NCI-H2107 (cell line): Measurements from ENCODE around the gene TNS3.

ENCODE experiments used
- DNase-seq: peaks from one replicate; lab custom pipeline; 2025; lab: John Stamatoyannopoulos, UW

The TNS3 gene

GRCh38 chr7:47368190-47368812, 213.6 kb downstream of the TNS3 start:
- DNase-seq: no peak

DNA sequence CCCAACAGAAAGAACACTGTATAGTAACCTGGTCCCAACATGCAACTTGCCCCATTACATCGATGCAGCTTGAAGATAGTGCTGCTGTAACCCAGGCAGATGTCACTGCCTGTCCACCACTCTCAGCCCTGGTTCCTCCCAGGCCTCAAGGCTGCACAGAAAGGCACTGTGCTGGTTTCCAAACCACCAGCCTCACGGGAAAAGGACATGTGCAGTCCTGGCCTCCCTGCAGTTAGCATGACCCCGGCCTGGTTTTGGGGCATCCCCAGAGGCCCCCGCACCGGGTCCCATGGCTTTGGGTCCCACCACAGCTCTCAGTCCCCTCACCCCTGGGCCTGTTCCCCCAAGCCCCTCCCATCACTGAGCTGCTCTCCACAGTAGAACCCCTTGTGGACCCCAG, 214.5 kb downstream of the TNS3 start:
- DNase-seq: no peak

DNA sequence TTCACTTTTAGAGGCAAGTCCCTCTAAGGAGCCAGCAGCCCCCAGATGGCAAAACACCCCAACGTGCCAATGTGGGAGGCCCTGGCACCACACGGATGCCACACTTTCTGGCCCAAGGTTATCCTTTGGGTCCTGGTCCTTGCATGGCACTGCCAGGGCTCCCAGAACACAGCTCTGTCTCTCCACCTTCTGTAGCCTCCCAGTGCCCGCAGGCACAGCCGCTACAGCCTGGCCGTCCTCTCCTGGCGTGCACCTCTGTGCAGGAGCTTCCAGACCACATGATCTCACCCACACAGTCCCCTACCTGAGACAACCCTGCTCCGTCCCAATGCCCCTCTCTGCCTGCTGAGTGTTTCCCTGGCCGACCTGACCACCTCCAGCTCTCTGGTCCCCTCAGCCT, 215.0 kb downstream of the TNS3 start:
- no peak for DNase-seq

DNA sequence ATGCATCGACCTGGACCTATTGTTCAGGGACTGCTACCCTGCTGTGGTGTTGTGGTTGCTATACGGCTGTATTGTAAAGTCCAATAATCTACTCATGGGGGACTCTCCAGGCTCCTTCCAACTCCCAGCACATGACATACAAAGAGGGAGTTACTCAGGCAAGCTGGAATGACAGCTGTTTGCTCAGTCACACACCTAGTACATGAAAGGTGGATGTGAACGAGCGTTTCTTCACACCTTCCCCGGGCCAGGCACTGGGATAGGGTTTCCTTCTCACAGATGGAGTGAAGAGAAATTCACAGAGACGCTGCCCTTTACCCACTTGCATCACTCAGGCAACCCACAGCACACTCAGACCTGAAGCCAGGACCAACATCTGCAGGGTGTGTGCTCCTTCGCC, 215.7 kb downstream of the TNS3 start:
- DNase-seq: no peak

DNA sequence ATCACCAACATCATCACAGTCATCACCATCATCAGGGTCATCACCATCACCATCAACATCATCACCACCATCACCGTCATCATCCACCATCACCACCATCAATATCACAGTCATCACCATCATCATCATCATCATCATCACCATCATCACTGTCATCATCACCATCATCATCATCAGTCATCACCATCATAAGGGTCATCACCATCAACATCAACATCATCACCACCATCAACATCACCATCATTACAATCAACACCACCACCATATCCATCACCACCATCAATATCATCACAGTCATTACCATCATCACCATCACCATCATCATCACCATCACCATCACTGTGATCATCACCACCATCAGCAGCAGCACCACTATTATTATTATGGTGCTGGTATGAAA, 218.9 kb downstream of the TNS3 start:
- DNase-seq: no peak

- DNase-seq: peak; percentile 58
These were observed 220.1 kb downstream of the TNS3 start for GRCh38 chr7:47361746-47362215.

DNA sequence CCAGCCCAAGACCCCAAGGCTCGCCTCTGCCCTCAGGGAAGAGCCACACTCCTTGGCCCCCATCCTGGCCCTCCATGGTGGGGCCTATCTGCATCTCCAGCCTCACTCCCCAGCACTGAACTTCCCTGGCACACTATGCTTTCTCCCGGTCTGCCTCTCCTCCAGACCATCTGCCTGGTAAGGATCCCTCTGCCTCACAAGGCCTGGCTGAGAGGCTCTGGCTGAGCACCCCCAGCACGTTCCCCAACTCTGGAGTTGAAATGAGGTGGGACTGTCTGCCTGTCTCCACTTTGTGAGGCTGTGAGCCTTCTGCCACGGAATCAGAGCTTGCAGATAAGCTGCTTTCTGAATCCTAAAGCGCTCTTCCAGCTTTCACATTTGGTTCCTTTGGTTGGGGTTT, 220.7 kb downstream of the TNS3 start:
- no peak for DNase-seq

DNA sequence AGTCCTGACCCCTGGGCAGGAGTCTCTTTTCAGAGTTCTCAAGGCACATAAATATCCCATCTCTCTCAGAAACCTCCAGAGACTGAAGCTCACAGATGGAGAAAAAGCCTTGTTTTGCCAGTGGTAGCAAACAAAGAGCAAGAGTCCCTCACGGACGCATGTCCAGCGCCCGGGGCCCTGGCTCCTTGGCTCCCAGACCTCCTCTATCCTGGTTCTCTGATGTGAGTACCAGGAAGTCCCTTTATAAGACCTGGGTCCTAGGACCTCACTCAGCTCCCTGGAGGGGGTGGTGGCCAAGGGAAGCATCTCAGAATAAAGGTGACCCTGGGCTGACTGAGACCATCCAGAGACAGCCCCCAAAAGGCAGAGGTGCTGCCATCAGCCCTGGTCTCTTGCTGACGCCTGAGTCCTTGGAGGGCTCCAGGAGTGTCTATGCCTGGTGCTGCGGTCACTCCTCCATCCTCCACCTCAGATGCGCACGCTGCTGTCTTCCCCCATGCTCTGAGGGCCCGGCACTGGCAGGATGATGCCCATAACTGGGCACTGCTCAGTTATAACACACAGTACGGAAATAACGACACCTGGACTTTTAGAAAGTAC, 221.5 kb downstream of the TNS3 start:
- no peak for DNase-seq

DNA sequence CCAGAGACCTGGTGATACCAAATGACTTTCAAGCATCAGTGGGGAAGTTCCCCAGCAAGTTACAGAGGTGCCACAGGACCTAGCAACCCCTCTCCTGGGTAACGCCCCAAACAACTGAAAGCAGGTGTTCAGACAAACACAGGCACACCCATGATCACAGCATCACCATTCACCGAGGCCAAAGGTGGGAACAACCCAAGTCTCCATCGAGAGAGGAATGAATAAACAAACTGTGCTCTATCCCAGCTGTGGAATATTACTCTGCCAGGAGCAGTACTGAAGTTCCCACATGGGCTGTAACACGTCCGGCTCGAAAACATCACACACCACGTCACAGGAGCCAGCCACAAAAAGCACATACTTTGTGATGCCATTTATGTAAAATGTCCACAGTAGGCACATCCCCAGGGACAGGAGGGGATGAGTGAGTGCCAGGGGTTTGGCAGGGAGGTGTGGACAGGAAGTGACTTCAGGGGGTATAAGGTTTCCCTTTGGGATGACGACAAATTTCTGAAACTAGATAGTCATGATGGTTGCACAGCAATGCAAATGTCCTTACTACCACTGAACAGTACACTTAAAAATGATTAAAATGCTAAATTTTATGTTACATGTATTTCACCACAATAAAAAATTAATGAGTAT, 222.8 kb downstream of the TNS3 start:
- no peak for DNase-seq

DNA sequence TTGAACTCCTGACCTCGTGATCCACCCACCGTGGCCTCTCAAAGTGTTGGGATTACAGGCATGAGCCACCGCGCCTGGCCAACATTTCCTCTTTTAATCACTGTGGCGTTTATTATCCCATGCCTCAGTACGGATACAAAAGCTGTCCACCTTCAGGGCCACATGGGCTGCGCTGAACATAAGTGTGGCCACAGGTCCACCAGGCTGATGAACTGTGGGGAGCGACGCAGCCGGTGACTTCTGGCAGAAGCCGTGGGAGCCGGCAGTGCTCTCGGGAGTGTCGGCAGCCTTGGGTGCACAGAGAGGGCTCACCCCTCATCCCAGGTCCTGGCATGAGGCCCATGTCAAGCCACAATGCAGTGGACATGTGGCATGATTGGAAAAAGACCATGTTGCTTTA, 223.6 kb downstream of the TNS3 start:
- DNase-seq: no peak

GRCh38 chr7:47357863-47358262, 224.0 kb downstream of the TNS3 start:
- no peak for DNase-seq

DNA sequence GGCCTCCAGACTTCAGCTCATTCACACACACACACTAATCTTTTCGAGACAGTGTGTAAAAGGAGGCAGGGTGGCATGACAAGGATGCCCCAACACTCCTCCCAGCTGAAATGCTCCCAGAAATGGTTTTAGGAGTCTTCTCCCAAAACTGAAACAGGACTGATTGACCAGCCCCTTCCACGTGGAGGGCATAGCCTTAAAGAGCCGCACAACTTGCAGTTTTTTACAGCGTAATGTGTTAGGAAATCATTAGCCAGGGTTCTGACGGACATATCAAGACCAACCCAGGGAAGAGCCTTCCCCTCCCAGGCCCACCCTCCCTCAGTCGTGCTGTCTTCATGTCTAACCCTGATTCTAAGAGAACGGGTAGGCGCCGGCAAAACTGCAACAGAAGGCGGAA, 224.6 kb downstream of the TNS3 start:
- no peak for DNase-seq

GRCh38 chr7:47356261-47356660, 225.7 kb downstream of the TNS3 start:
- no peak for DNase-seq

- no peak for DNase-seq
These were observed 226.2 kb downstream of the TNS3 start for GRCh38 chr7:47355684-47356083.

DNA sequence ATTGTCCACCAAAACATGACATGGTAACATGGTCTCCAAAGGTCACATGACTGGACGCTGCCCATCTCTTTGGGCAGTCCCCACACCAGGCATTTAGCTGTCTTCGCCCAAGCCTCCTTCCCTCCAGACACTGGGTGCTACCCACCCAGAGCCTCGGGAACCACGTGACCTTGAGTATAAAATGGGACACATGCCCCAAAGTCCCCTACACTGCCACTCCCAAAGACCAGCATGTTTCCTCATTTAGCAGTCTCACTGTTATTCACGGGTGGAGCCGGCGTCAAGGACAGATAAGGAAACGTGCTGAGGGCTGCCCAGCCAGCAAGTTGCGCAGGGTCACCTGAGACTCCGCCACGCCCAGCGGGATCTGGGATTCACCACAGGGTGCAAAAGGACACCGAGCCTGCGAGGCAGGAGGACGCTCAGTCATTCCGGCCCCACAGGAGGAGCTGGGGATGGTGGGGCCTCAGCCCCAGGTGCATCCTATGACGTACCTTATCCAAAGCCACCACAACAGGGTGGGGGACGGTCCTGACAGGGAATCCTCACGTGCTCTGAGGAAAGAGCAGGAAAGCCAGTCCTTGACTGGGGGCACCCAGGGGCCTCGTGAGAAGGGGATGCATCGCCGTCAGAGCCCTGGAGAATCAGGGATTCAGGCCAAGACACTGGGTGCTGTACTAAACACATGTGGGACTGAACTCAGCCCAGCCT, 226.9 kb downstream of the TNS3 start:
- DNase-seq: no peak

GRCh38 chr7:47354071-47354470, 227.8 kb downstream of the TNS3 start:
- DNase-seq: no peak

GRCh38 chr7:47352394-47352968, 229.4 kb downstream of the TNS3 start:
- no peak for DNase-seq

GRCh38 chr7:47351233-47352154, 230.4 kb downstream of the TNS3 start:
- no peak for DNase-seq

- DNase-seq: no peak
These were observed 231.5 kb downstream of the TNS3 start for GRCh38 chr7:47350425-47350824.

DNA sequence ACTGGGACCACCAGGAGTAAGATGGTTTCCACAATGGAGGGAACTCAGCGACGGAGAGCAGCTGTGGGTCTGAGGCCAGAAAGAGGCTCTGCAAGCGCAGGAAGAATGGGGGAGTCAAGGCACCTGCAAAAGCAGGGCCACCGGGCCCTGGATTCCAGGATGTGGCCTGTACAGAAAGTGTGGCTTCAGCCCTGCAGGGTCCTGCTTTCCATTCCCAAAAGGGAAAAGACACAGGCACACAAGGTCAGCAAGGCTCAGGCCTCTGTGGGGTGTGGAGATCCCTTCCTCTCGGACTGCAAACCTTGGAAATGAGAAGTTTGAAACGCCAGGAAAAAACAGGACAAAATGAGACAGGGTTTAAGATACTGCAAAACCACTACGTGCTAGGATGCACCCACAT, 232.5 kb downstream of the TNS3 start:
- no peak for DNase-seq

DNA sequence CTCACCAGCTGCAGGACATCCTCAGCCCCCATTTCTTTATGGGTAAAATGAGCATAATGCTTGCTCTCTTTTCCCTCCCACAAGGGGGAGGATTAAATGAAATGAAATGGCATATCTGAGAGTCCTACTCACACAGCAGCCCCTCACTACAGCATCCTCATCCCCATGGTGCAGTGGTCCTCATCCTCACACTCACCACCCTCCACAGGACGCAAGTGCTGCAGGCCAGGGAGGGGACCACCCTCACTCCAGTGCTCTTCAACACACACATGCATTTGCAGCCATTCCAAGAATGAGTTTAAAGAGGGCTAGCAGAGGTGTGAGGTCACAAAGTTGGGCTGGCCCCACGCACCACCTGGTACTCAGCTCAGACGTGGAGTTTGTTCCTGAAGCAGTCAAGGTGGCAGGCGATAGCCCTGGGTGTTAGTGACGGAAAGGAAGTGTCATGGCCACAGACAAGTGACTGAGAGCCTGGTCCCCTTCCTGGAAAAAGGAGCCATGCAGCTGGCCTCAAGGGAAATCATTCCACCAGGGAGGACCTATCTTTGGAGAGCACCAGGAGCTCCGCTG, 234.0 kb downstream of the TNS3 start:
- no peak for DNase-seq
